IPS-18a (cell line): ENCODE data around the gene ZCCHC9.
"Not testable (repeated sequence)": the region's sequence is repeated elsewhere in the genome, so short reads cannot be mapped to it uniquely, and the experiment has no call there.

Experiments used
- H3K27ac ChIP-seq: one replicate; pipeline ENCODE4 v1.5.1; 2013; ENCODE audit warnings: low read length
- H3K27me3 ChIP-seq: one replicate; pipeline ENCODE4 v1.6.1; 2013; ENCODE audit warnings: mild to moderate bottlenecking, low read length; ENCODE audit not compliant: control insufficient read depth, insufficient read depth
- H3K36me3 ChIP-seq: one replicate; pipeline ENCODE4 v1.6.1; 2013; ENCODE audit warnings: low read depth, low read length; ENCODE audit not compliant: control insufficient read depth
- H3K4me1 ChIP-seq: one replicate; pipeline ENCODE4 v1.6.1; 2013; ENCODE audit warnings: low read depth, low read length; ENCODE audit not compliant: control insufficient read depth
- H3K4me3 ChIP-seq: one replicate; pipeline ENCODE4 v1.5.1; 2013; ENCODE audit warnings: low read length
- H3K9ac ChIP-seq: one replicate; pipeline ENCODE4 v1.6.1; 2013; ENCODE audit warnings: mild to moderate bottlenecking, low read length, moderate library complexity
- H3K9me3 ChIP-seq: one replicate; pipeline ENCODE4 v1.6.1; 2013; ENCODE audit warnings: low read depth, low read length; ENCODE audit not compliant: control insufficient read depth

Gene ZCCHC9, protein sequence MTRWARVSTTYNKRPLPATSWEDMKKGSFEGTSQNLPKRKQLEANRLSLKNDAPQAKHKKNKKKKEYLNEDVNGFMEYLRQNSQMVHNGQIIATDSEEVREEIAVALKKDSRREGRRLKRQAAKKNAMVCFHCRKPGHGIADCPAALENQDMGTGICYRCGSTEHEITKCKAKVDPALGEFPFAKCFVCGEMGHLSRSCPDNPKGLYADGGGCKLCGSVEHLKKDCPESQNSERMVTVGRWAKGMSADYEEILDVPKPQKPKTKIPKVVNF

DNA sequence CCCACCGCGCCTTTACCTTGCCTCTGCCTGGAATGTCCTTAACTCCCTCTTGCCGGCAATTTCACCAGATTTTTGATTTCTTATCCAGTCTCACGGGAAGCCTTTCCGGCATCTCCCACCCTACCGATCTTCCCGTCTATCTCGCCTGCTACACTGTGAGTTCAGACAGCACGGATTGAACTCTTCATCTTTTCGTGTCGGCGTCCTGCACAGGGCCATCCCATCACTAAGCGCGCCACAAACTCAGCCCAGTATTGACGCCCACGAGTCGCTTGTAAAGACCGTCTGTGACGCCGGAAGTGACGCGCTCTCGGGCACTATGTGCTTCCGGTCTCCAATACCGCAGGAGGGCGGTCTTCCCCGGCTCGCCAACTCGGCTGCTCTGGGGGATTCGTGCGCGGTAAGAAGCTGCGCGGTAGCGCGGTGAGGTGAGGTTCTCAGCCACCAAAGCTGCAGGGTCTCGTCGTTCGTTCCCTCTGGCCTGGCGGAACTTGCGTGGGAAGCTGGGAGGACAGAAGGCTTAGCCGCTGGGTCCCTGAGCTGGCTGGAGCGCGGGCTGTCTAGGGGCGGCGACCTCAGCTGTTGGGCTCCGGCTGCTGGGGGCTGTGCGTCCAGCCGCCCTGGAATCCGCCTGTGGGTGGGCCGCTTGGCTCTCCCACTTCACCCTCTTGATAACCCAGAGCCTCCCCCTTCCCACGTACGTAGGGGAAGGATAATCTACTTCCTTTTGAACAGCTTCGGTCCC lies at the start of gene ZCCHC9:
Gene ZCCHC9 (plus strand): TSS at position 317 of the 745 bp plus-strand sequence. CDS start 3,171 bp downstream, outside the sequence.
- Histone ChIP-seq H3K36me3 (peaks cover 7% of the 10 kb centered on the region), H3K4me1 (peaks cover 4% of the 10 kb centered on the region), H3K9ac (peak within 1 kb of the TSS; percentile 92), H3K4me3 (peak within 1 kb of the TSS; percentile 98), H3K27ac (peak within 1 kb of the TSS; percentile 66), H3K27me3 (no peaks in the 10 kb centered on the region), H3K9me3 (no peaks in the 10 kb centered on the region)

DNA sequence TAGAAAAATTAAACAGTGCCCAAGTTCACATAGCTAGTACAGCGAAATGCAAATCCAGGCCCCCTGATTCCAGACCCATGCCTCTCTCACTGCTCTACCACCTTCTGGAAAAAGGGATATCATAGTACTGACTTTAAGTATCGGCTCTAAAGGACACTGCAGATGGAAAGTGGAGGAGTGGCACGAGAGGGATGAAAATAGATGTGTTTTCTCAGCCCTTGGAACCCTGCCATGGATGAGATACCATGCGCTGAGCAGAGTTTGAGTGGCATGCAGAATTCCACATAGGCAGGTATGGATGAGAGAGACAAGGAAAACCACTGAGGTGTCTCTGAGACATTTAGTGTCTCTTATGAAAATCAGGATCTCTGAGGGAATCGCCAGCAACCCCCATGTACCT lies 49.5 kb upstream of the ZCCHC9 start:
- Histone ChIP-seq H3K9ac (no peak overlapping the region), H3K9me3 (no peaks in the 10 kb centered on the region), H3K27ac (no peak overlapping the region), H3K4me3 (no peak overlapping the region), H3K4me1 (peaks cover 4% of the 10 kb centered on the region), H3K36me3 (no peaks in the 10 kb centered on the region), H3K27me3 (no peaks in the 10 kb centered on the region)

DNA sequence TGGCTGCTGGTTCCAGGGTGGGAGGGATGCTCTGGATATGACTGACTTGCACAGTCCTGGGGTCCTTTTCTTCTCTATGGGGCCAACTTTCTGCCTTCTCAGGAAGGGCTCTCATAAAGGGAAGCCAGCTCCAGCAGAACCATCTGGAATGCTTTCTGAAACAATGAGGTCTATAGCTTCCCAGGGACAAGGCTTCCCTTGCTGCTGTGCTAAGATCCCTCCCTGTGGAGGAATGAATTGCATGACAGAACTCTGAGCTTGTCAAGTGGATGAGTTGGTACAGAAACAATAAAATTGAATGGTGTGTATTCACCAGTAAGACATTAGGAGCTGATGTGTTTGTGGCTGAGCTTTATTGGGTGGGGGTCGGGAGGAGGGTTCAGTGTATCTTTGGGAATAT lies 48.5 kb upstream of the ZCCHC9 start:
- no peak overlapping the region for H3K4me3 ChIP-seq
- no peaks in the 10 kb centered on the region for H3K27me3 ChIP-seq
- no peak overlapping the region for H3K27ac ChIP-seq
- H3K4me1 ChIP-seq: no peaks in the 10 kb centered on the region
- H3K36me3 ChIP-seq: no peaks in the 10 kb centered on the region
- no peaks in the 10 kb centered on the region for H3K9me3 ChIP-seq
- H3K9ac ChIP-seq: no peak overlapping the region

DNA sequence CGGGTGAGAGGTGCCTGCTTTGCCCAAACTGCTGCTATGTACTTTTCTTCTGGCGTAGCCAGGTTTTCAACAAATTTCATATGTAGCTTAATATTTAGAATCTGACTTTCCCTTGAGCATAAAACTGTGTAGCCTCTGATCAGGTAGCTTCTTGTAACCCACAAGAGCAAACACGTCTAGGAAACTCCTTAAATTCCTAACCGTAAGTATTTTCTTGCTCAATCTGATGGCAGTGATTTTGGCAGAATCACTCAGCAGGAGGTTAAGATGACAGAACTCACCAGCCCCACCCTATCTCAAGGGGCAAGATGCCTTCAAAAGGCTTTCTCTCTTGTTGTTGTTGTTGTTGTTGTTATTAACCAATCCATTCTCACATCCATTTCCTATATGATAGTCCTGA lies 47.5 kb upstream of the ZCCHC9 start:
- Histone ChIP-seq H3K9me3 (no peaks in the 10 kb centered on the region), H3K27ac (no peak overlapping the region)

DNA sequence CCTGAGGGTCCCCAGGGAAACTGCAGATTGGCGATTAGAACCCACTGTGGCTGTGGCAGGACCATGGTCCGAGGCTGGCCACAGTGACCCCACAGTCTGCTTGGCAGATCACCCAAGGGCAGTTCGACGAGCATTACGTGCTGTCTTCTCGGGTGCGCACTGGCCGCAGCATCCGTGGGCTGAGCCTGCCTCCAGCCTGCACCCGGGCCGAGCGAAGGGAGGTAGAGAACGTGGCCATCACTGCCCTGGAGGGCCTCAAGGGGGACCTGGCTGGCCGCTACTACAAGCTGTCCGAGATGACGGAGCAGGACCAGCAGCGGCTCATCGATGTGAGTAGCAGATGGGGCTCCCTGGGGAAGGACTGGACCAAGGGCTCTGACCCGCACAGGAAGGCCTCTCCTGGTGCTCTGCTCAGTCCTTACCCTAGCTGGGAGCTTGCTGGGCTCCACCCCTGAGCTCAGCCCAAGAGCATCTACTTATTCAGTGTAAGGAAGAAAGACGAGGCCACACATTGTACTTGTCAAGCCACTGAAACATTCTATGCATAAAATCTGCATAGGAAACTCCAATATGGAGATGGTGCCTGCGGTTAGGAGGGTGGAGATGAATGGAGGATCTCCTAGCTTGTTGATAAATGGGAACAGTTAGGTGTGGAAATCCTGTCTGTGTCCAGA lies 46.4 kb upstream of the ZCCHC9 start:
- no peaks in the 10 kb centered on the region for H3K4me1 ChIP-seq
- H3K27me3 ChIP-seq: no peaks in the 10 kb centered on the region
- no peak overlapping the region for H3K27ac ChIP-seq
- no peak overlapping the region for H3K4me3 ChIP-seq
- H3K9me3 ChIP-seq: no peaks in the 10 kb centered on the region
- no peaks in the 10 kb centered on the region for H3K36me3 ChIP-seq
- H3K9ac ChIP-seq: no peak overlapping the region

More for the DNA sequence above, 47.5 kb upstream of the ZCCHC9 start:
- Histone ChIP-seq H3K36me3 (no peaks in the 10 kb centered on the region), H3K4me1 (no peaks in the 10 kb centered on the region), H3K9ac (no peak overlapping the region), H3K4me3 (no peak overlapping the region), H3K27me3 (no peaks in the 10 kb centered on the region)

DNA sequence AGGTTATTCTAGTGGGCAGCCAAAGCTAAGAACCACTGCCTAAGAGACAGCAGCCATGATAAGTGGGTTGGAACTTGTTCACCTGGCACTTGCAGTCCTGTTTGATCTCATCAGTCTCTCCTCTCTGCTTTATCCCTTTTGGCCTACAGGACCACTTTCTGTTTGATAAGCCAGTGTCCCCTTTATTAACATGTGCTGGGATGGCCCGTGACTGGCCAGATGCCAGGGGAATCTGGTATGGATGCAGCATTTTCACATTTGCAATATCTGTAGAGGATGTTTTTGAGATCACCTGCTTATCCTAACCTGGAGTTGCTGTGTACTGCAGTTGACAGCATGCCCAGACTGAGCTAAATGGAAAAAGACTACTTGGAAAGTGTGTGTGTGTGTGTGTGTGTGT lies 44.6 kb upstream of the ZCCHC9 start:
- Histone ChIP-seq H3K27ac (no peak overlapping the region), H3K36me3 (no peaks in the 10 kb centered on the region), H3K9me3 (no peaks in the 10 kb centered on the region), H3K4me3 (no peak overlapping the region), H3K27me3 (no peaks in the 10 kb centered on the region), H3K4me1 (no peaks in the 10 kb centered on the region), H3K9ac (no peak overlapping the region)

DNA sequence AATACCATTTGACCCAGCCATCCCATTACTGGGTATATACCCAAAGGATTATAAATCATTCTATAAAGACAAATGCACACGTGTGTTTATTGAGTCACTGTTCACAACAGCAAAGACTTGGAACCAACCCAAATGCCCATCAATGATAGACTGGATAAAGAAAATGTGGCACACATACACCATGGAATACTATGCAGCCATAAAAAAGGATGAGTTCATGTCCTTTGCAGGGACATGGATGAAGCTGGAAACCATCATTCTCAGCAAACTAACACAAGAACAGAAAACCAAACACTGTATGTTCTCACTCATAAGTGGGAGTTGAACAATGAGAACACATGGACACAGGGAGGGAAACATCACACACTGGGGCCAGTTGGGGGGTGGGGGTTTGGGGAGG lies 38.6 kb upstream of the ZCCHC9 start:
- not testable (repeated sequence) for H3K36me3 ChIP-seq, H3K27me3 ChIP-seq, H3K9ac ChIP-seq, H3K4me1 ChIP-seq, H3K27ac ChIP-seq, H3K4me3 ChIP-seq, H3K9me3 ChIP-seq

DNA sequence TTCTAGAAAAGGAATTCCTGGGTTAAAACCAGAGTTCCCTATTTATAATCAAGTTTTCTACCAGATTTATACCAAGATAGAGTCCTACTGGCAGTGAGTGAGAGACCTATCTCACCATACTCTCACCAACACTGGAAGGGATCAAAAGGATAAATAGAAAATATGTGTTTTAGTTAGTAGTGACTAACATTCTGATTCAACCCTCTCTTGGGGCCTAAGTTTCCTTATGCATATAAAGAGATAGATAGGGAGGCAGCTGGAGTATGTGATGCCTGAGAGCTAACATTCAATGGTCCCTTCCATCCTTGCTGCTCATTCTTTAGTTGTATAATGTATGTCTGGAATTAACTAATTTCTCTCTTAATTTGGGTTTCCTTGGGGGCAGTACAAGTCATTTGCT lies 36.3 kb upstream of the ZCCHC9 start:
- Histone ChIP-seq H3K4me3 (no peak overlapping the region), H3K27me3 (no peaks in the 10 kb centered on the region), H3K4me1 (peaks cover 6% of the 10 kb centered on the region), H3K9ac (no peak overlapping the region), H3K9me3 (no peaks in the 10 kb centered on the region), H3K36me3 (no peaks in the 10 kb centered on the region), H3K27ac (no peak overlapping the region)

DNA sequence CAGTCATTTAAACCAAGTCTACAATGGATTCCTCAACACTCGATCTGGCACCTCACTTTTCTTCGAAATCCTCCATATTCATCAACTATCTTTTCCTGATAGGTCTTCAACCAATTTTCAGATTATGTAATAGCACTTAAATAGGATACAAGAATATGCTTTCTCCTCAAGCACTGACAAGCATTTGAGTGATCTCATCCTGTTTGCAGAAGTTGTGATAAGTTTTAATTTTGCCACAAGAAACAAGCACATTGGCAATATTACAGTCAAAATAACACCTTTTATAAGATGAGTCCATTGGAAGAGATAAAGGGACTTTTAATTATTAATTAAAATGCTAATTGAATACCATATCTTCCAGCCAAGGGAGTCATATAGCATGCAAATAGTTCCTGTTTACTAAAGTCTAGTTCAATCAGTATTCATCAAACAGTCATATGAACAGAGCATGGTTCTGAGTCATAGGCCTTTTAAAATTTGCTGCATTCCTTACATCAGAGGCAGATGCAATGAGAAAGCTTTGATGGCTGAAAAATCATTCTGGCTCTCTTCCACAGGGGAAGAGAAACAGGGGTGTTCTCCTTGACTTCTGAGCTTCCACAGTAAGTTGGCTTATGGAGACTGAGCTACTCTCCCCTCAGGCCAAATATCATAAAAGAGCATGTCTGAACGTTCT lies 32.7 kb upstream of the ZCCHC9 start:
- Histone ChIP-seq H3K36me3 (no peaks in the 10 kb centered on the region), H3K9me3 (no peaks in the 10 kb centered on the region), H3K9ac (no peak overlapping the region), H3K27ac (no peak overlapping the region), H3K4me3 (no peak overlapping the region), H3K4me1 (peaks cover 16% of the 10 kb centered on the region), H3K27me3 (no peaks in the 10 kb centered on the region)

DNA sequence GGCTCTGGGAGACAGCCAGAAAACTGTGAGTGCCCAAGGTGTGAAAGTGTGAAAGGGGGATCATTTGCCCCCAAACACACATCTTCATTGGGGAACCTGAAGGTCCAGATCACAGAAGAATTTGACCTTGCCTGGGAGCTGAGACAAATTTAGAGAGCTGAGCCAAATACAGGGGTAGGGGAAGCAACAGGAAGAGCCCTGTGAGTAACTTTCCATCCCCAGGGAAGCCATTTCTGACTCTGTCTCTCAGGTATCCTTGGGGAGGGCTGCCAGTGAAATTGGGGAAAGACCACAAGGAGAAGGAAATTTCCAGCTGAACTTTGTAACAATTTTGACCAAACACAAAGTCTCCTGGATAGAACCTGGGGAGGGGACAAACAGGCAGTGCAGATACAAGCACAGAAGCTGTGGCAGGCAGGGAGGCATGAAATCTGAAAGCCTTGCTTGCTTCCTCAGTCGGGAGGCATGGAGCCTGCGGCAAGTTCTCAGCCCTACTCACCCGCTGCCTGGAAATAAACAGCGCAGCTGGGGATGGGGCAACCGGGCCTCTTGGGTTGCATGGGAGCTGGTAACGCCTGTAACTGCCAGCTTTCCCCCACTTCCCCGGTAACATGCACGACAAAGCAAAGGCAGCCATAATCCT lies 31.5 kb upstream of the ZCCHC9 start:
- no peaks in the 10 kb centered on the region for H3K27me3 ChIP-seq
- no peaks in the 10 kb centered on the region for H3K36me3 ChIP-seq
- peaks cover 16% of the 10 kb centered on the region for H3K4me1 ChIP-seq
- H3K9ac ChIP-seq: peak overlapping the region; percentile 7
- no peak overlapping the region for H3K4me3 ChIP-seq
- H3K27ac ChIP-seq: no peak overlapping the region
- H3K9me3 ChIP-seq: no peaks in the 10 kb centered on the region

DNA sequence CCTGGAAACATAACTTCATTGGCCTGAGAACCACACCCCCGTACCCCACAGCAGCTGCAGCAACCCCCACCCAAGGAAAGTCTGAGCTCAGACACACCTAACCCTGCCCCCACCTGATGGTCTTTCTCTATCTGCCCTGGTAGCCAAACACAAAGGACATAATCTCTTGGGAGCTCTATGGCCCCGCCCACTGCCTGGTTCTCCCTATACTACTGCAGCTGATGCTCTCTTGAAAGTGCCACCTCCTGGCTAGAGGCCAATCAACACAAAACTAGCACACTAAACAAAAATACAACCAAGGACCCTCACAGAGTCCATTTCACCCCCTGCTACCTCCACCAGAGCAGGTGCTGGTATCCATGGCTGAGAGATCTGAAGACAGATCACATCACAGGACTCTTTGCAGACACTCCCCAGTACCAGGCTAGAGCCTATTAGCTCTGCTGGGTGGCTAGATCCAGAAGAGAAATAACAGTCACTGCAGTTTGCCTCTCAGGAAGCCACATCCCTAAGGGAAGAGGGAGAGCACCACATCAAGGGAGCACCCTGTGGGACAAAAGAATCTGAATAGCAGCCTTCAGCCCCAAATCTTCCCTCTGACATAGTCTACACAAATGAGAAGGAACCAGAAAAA lies 30.9 kb upstream of the ZCCHC9 start:
- not testable (repeated sequence) for H3K9me3 ChIP-seq, H3K27me3 ChIP-seq, H3K27ac ChIP-seq, H3K36me3 ChIP-seq, H3K9ac ChIP-seq, H3K4me3 ChIP-seq
- peaks cover 16% of the 10 kb centered on the region for H3K4me1 ChIP-seq
